NB4 (cell line): Measurements from ENCODE around the gene CDH26.

Experiments
- CTCF ChIP-seq: IDR thresholded peaks from one replicate; pipeline ENCODE4 v1.5.1; 2012; ENCODE audit warnings: low read depth, low read length
- POLR2A ChIP-seq: IDR thresholded peaks from 2 replicates; pipeline ENCODE4 v1.6.1; 2011; ENCODE audit warnings: mild to moderate bottlenecking; ENCODE audit not compliant: insufficient read length; ENCODE audit errors: extremely low read depth

- TF ChIP-seq POLR2A (no peak), CTCF (no peak)
These were observed 14.0 kb downstream of the CDH26 start for GRCh38 chr20:59972037-59972801.
